ENCODE results near the gene MBNL2.

Gene MBNL2

DNA sequence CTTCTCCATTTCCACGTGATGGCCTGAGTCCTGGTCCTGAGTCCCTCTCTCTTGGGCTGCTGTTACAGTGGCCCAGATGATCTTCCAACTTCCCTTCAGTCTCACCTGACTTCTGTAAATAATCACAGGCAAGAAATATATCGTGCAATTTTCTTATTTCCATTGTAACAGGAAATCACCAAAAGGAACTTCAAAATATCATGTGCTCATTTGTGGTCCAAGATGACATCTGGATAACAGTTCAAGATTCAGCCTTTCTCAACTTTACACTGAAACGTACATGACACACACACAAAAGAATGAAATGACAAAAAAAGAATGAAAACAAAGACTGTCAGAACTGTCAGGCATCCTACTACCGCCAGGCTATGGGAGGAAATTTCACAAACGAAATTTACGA lies 189.9 kb downstream of the MBNL2 start:
- H2AFZ ChIP-seq (ENCODE audit: low read length): no peak overlapping the region
- H3K79me2 ChIP-seq (ENCODE audit: low read length): no peaks in the 10 kb centered on the region
- no peak for DNase-seq
- H3K27me3 ChIP-seq (replicated peaks; ENCODE audit: insufficient read depth, low read length): no peaks in the 10 kb centered on the region
- no peak overlapping the region for H3K9ac ChIP-seq (ENCODE audit: low read length)
- no peaks in the 10 kb centered on the region for H3K9me3 ChIP-seq (replicated peaks; ENCODE audit: insufficient read depth, low read length)
- TF ChIP-seq, protein P1, sequence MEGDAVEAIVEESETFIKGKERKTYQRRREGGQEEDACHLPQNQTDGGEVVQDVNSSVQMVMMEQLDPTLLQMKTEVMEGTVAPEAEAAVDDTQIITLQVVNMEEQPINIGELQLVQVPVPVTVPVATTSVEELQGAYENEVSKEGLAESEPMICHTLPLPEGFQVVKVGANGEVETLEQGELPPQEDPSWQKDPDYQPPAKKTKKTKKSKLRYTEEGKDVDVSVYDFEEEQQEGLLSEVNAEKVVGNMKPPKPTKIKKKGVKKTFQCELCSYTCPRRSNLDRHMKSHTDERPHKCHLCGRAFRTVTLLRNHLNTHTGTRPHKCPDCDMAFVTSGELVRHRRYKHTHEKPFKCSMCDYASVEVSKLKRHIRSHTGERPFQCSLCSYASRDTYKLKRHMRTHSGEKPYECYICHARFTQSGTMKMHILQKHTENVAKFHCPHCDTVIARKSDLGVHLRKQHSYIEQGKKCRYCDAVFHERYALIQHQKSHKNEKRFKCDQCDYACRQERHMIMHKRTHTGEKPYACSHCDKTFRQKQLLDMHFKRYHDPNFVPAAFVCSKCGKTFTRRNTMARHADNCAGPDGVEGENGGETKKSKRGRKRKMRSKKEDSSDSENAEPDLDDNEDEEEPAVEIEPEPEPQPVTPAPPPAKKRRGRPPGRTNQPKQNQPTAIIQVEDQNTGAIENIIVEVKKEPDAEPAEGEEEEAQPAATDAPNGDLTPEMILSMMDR (IDR thresholded peaks at IDR 0.05; ENCODE audit: low read length): no peak
- TF ChIP-seq EZH2 (optimal IDR thresholded peaks at IDR 0.05; ENCODE audit: low read depth, low read length) (no peak), EZH2phosphoT487 (IDR thresholded peaks at IDR 0.05; ENCODE audit: low read length) (no peak)
- no peaks in the 10 kb centered on the region for H3K9me2 ChIP-seq (replicated peaks; ENCODE audit: insufficient read depth, low read length)
- no peaks in the 10 kb centered on the region for H3K36me3 ChIP-seq (replicated peaks; ENCODE audit: insufficient read depth, low read length)
- H4K20me1 ChIP-seq (ENCODE audit: insufficient read depth, low read length): no peaks in the 10 kb centered on the region
- H3K4me1 ChIP-seq (ENCODE audit: low read length): no peaks in the 10 kb centered on the region
- H3K4me3 ChIP-seq (ENCODE audit: low read length): no peak overlapping the region
- H3K27ac ChIP-seq (ENCODE audit: low read length): no peak overlapping the region
- no peaks in the 10 kb centered on the region for H3F3A ChIP-seq (ENCODE audit: insufficient read depth, low read length)
- no peak overlapping the region for H3K4me2 ChIP-seq (ENCODE audit: low read depth, low read length)

DNA sequence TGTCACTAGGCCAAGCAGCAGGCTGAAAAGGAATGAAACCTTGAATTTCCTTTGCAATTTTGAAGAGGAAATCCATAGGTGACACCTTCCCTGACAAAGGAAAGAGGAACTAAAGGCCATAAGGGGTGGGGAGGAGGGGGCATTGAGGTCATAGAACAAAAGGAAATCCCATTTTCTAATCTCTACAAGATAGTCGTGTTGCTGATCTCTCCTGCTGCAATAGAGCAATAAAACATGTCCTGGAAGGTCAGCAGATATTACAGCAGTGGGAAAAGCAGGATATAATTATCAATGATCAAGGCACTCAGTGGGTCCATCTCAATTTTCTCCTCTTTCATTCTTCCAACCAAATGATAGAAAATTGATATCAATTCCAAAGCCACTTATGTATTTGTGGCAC lies 191.6 kb downstream of the MBNL2 start:
- Histone ChIP-seq H3K9ac (ENCODE audit: low read length) (no peak overlapping the region), H3K9me2 (replicated peaks; ENCODE audit: insufficient read depth, low read length) (no peaks in the 10 kb centered on the region), H3F3A (ENCODE audit: insufficient read depth, low read length) (no peaks in the 10 kb centered on the region), H4K20me1 (ENCODE audit: insufficient read depth, low read length) (no peaks in the 10 kb centered on the region), H3K4me1 (ENCODE audit: low read length) (no peaks in the 10 kb centered on the region), H3K9me3 (replicated peaks; ENCODE audit: insufficient read depth, low read length) (no peaks in the 10 kb centered on the region), H3K36me3 (replicated peaks; ENCODE audit: insufficient read depth, low read length) (no peaks in the 10 kb centered on the region), H3K79me2 (ENCODE audit: low read length) (no peaks in the 10 kb centered on the region), H3K4me2 (ENCODE audit: low read depth, low read length) (no peak overlapping the region), H2AFZ (ENCODE audit: low read length) (no peak overlapping the region), H3K4me3 (ENCODE audit: low read length) (no peak overlapping the region), H3K27me3 (replicated peaks; ENCODE audit: insufficient read depth, low read length) (no peaks in the 10 kb centered on the region), H3K27ac (ENCODE audit: low read length) (no peak overlapping the region)
- TF ChIP-seq EZH2phosphoT487 (IDR thresholded peaks at IDR 0.05; ENCODE audit: low read length) (no peak), EZH2 (optimal IDR thresholded peaks at IDR 0.05; ENCODE audit: low read depth, low read length) (no peak)
- TF ChIP-seq, protein P1 (IDR thresholded peaks at IDR 0.05; ENCODE audit: low read length): no peak
- no peak for DNase-seq

- Histone ChIP-seq H3K9me2 (replicated peaks; ENCODE audit: insufficient read depth, low read length) (no peaks in the 10 kb centered on the region), H4K20me1 (ENCODE audit: insufficient read depth, low read length) (no peaks in the 10 kb centered on the region), H3K79me2 (ENCODE audit: low read length) (no peaks in the 10 kb centered on the region), H3K4me3 (ENCODE audit: low read length) (no peak overlapping the region), H3F3A (ENCODE audit: insufficient read depth, low read length) (no peaks in the 10 kb centered on the region), H3K9me3 (replicated peaks; ENCODE audit: insufficient read depth, low read length) (no peaks in the 10 kb centered on the region), H3K36me3 (replicated peaks; ENCODE audit: insufficient read depth, low read length) (no peaks in the 10 kb centered on the region), H3K9ac (ENCODE audit: low read length) (no peak overlapping the region), H3K27me3 (replicated peaks; ENCODE audit: insufficient read depth, low read length) (no peaks in the 10 kb centered on the region), H3K4me2 (ENCODE audit: low read depth, low read length) (no peak overlapping the region), H2AFZ (ENCODE audit: low read length) (no peak overlapping the region), H3K4me1 (ENCODE audit: low read length) (no peaks in the 10 kb centered on the region), H3K27ac (ENCODE audit: low read length) (no peak overlapping the region)
- DNase-seq: no peak
- TF ChIP-seq EZH2phosphoT487 (IDR thresholded peaks at IDR 0.05; ENCODE audit: low read length): no peak
- TF ChIP-seq, protein P1 (IDR thresholded peaks at IDR 0.05; ENCODE audit: low read length): no peak
- TF ChIP-seq EZH2 (optimal IDR thresholded peaks at IDR 0.05; ENCODE audit: low read depth, low read length): no peak
Measured at GRCh38 chr13:97414392-97414791, 192.3 kb downstream of the MBNL2 start.

All from MM.1S (cell line).